Activated CD4-positive, alpha-beta T cell treated with anti-CD3 and anti-CD28 coated beads for 4 hours (primary cell): Measurements from ENCODE around the gene TNMD.
A peak's percentile ranks its signal among the peaks of the same experiment; 100 is the strongest.
"Not testable (repeated sequence)": the region's sequence is repeated elsewhere in the genome, so short reads cannot be mapped to it uniquely, and the experiment has no call there.

Experiments used
- DNase-seq, 2 donors: peaks; one replicate each; pipeline ENCODE4 v3.0.0-alpha.2; 2020

Gene TNMD

DNA sequence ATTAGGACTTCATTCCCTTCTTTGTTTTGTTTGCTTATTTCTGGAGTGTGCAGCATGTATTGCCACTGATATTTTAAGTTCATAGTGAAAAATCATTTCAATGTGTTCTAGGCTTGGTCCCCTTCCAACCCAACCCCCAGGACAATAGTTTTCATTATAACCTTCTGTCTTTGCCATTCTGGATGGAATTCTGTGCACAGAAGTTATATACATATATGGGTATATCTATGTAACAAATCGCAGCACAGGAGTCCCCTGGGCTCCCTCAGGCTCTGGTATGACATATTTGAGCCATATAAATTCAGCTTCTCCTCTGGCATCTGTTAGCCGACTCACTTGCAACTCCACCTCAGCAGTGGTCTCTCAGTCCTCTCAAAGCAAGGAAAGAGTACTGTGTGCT lies at the start of gene TNMD:
Gene TNMD, plus strand, starts transcription at position 326 of the 400 bp plus-strand sequence. CDS start 83 bp downstream, outside the sequence.
- no peak for DNase-seq

DNA sequence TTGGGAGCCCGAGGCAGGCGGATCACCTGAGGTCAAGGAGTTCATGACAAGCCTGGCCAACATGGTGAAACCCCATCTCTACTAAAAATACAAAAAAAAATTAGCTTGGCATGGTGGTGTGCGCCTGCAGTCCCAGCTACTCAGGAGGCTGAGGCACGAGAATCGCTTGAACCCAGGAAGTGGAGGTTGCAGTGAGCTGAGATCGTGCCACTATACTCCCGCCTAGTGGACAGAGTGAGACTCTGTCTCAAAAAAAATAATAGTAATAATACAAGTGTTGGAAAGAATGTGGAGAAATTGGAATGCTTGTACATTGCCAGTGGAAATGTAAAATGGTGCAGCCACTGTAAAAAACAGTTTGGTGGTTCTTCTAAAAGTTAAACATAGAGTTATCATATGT lies 19.2 kb upstream of the TNMD start:
- not testable (repeated sequence) for DNase-seq

DNA sequence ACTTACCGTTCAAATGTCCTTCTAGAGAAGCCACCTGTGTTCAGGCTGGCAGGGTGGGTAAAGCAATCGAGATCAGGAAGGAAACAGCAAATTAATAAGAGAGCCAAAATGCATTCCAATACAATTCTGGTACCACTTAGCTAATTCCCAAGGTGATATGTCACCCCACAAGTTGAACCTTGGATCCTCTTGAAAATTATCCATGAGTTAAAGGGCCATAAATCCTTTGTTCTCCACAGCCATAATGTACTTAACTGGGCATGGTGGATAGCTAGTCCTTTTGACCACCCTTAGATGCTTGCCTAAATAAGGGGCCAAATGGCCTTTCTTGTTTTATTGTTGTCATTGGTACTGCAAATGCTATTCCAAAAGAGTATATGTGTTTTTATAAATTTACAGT lies 2.0 kb downstream of the TNMD start:
- DNase-seq: no peak

DNA sequence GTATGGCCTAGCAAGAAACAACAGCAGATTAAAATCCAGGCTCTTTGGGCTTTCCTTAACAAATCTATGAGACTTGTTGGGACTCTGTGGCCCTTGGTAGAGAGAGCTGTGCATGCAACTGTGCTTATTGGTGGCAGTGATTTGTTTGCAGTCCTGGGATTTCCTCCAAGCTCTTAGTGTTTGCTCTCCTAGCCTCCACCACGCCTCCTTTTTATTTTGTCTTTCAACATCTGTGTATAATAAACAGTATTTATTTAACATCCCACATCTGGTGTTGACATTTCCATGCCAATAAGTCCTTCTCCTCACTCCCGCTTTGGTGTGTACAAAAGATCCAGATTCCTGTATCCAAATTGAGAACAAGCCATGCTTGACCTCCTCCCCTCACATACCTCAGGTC lies 3.1 kb downstream of the TNMD start:
- DNase-seq: no peak

DNA sequence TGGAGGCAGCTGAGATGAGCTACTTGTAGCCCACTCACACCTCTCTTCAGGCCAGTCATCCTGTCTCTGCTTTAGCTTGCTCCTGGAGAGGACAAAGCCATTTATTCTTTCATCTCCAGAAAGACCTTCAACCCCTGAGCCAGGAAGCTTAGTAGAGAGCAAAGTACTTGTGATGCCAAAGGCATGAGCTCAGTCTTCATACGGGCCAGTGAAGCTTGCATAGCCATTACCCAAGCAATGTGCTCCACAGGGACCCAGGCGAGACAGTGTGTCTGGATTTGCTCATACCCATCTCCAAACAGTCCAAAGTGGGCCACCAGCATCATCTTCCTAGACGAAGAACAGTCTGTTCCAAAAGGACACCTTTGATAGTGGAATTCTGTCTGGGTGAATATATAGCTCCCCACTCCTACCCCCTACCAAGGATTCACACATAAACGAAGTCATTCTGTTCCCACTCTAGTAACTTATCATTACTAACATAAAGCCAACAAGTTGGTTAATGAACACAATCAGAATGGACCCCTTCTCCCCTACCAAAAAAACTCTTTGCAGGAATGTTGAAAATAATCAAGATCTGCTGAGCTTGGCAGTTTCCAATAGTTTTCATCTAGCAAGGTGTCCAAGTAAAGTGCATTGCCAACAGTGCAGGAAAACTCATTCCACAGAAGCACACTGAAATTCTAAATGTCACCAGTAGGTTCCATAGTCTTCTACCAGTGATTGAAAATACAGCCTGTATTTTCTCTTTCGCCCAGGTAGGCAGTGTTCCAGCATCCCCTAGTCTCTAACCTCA lies 6.7 kb downstream of the TNMD start:
- DNase-seq: no peak

DNA sequence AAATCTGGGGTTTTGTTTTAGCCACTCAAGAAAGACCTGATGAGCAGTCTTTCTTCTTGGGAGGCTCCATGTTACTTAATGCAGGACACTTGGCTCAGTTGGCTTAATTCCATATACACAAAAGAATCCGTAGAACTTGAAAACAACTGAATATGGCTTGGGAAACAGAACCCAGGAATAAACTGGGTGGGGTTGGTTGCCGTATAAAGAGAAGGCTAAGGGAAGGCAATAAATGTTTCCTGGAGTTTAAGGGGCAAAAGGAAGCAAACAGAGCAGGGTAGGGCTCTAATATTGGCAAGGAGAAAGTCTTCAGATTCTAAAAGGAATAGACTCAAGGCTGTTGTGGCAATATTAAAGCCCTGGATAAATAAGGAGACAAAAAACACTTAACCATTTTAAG lies 8.4 kb downstream of the TNMD start:
- DNase-seq: no peak

DNA sequence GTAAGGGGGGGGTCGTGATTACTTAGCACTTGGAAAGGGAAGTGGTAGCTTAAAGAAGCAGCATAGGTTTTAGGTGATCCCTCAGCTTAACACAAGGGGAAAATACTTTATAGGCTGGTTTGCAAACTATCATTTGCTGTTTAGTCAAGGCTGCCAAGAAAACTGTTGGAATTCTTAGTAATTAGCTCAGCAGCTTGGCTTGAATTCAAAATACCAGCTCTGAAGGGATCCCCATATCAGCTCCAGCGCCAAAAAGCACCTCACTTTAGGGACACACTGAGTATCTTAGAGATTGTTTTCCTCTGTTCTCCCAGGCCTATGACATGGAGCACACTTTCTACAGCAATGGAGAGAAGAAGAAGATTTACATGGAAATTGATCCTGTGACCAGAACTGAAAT lies 8.8 kb downstream of the TNMD start:
- no peak for DNase-seq

DNA sequence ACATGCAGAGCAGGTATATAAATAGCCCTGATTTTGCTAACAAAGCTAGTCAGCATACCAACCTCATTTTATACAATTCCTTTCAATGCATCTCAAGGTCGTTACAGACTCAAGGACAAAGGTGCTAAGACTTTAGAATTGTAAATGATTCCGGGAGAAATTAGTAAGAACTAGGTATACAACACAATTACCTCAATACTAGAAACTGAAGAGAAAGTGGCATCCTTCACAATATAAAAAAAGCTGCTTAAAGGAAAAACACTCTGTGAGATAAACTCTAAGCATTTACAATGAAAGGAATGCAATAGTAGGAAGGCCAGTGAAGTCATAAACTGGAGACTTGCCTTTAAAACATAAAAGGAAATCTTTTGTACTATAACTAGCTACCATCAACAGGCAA lies 11.9 kb downstream of the TNMD start:
- no peak for DNase-seq

DNA sequence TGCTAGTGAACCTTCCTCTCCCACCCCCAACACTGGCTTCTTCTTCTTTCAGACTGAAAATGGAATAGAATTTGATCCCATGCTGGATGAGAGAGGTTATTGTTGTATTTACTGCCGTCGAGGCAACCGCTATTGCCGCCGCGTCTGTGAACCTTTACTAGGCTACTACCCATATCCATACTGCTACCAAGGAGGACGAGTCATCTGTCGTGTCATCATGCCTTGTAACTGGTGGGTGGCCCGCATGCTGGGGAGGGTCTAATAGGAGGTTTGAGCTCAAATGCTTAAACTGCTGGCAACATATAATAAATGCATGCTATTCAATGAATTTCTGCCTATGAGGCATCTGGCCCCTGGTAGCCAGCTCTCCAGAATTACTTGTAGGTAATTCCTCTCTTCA lies 14.7 kb downstream of the TNMD start:
- no peak for DNase-seq

DNA sequence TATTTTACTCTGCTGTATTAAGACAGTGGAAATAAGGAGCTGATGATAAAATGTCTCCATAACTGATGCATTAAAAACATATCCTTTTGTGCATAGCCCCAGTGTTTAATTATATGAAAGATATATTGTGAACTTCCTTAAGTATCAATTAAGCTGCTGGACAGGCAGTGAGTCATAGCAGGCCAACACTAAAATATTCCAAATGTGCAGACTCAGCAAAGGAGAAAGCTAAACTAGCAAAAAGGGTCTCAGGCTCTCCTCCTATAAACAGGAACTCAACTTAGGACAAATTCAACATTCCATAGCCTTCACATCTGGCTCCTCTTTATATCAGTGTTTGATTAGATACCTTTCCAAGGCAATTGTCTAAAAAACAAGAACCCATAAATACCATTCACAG lies 15.6 kb downstream of the TNMD start:
- no peak for DNase-seq

DNA sequence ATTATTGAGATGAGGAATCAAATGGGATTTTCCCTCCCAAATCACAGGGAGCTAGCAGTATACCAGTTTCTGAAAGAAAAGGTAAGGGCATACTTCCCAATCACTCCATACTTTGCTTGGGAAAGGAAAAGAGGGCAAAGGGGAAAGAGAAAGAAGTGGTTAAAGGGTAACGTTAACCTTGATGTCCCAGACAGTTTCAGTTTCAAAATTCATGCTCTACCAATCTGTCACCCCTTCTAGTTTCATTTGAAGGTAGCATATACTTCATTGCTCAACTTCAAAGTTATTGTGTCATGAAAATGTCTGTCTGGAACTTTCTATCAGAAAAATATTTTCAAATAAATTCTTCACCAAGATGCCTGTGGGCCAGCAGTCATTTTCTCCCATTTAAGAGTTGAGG lies 16.0 kb downstream of the TNMD start:
- DNase-seq: no peak

DNA sequence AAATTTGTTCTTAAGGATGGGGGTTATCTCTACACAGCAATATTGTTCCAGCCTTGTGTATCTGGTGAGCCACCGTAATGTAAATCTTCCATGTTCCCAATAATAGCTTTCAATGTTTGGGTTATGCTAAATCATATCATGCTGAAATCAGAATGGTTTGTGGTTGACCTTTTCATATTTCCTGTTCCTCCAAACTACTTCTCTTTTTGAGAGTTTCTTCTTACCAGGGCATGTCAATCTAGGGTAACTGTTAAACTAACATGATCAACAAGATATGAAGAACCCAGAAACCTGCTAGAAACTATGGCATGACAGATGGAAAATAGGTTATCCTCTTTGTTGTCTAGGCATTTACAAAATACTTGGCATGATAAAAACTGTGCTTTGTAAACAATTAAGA lies 22.0 kb downstream of the TNMD start:
- DNase-seq: no peak

DNA sequence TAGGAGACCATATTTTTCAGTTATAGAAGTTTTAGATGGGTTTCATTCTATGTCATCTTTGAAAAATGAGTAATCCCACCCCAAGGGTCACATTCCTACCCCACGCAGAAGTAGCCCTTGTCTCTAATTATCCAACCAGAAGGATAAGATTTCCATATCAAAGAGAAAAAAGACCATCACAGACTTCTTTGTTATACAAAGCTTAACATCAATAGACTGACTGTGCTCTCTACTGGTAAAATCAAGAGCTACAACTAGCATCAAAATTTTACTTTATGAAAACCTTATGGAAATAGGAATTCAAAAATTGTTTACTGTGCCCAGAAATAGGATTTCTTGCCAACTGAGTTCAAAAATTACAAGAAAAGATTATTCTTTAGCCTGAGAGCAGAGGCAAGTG lies 24.9 kb downstream of the TNMD start:
- DNase-seq: no peak

DNA sequence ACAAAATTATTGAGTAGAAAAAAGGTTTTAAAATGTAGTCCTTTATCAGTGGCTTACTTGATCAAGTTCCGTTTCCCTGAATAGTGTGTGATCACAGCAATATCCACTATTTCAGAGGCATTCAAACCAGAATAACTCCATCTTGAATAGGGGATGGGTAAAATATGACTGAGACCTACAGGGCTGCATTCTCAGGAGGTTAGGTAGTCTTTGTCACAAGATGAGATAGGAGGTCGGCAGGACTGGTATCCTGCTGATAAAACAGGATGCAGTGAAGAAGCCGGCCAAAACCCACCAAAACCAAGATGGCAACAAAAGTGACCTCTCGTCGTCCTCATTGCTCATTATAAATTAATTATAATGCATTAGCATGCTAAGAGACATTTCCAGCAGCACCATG lies 27.2 kb downstream of the TNMD start:
- no peak for DNase-seq

DNA sequence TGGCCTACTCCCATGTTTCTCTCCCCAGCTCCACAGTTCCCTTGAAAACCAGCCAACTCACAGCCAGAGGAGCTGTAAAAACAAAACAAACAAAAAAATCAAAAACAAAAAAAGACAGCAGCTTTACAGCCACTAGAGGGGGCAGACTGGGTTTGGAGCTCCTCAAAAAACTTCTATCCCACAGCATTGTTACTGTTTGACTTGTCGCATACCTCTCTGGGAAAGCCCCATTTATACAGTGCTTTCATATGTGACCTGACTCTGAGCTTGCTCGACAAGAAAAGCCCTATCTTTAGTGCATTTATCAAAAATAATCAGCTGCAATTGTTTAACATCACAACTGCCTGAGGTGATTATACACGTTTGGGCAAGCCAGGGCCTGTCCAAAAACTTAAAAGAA lies 30.3 kb downstream of the TNMD start:
- DNase-seq: no peak

DNA sequence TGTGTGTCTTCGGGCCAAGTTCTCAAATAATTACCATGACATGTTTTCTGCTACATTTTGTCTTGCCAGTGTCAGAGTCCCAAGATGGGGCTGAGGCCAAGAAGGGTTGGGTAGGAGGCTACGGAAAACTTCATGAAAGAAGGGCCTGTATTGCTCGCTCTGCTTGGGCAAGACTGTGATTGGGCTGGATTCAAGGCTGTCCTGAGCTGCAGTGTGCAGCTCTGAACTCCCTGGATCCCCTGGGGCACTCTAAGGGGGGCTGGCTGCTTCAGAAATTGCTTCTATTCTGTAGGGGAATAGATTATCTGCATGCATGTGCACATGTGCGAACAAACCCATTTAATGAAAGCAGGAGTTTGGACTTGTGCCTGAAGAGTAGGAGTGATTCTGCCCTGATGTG lies 38.3 kb downstream of the TNMD start:
- no peak for DNase-seq

DNA sequence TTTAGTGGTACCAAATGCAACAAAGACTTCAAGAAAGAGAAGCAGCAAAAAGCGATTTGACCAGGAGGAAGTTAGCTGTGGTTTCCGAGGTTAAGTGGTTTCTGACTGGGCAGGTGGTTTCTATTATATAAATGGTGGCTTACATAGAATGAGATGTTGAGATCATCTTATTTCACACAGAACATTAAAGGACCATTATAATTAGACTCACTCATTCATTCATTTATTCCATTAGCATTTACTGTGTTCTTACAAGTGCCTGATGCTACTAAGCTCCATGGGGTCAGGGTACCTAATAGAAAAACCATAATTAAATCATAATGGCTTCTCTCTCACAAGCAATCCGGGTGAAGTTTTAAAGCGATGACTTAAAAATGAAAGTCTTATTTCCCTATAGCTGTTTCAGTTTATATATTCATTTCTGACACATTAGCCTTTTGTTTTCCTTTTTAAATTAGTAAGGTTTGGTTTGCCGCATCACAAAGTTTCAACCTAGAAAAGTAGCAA lies 41.3 kb downstream of the TNMD start:
- DNase-seq: no peak

DNA sequence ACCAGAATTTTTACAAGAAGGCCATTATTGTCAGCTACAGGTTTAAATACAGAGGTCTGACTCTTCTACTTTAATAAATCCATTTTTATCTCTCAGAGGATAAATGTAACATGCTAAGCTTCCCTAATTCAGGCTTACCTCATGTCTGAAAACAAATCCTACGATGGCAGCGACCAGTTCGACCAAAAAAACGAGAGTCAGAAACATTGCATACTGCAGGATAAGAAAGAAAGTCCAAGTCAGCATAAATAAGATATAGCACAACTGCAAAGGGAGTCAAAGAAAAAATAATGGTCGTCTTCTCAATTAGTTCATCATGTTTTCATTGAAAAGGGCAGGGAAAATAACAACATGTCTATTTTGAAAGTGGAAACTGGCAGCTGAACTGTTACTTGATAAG lies 50.3 kb downstream of the TNMD start:
- DNase-seq: no peak

DNA sequence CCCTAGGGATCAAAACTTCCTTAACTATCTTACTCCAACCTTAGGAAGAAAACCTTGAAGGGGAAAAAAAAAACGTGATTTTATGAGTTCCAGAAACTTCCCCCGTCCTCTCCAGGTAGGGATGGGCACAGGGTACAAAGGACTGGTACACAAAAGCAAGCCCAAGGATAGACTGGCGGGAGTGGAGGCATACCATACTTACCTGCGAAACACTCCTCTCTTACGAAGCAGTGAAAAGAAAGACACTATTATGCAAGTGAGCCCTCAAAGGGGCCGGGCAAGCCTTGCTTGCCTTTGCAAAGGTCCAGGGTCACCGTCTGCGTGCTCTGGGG lies 51.2 kb downstream of the TNMD start:
- DNase-seq: no peak

DNA sequence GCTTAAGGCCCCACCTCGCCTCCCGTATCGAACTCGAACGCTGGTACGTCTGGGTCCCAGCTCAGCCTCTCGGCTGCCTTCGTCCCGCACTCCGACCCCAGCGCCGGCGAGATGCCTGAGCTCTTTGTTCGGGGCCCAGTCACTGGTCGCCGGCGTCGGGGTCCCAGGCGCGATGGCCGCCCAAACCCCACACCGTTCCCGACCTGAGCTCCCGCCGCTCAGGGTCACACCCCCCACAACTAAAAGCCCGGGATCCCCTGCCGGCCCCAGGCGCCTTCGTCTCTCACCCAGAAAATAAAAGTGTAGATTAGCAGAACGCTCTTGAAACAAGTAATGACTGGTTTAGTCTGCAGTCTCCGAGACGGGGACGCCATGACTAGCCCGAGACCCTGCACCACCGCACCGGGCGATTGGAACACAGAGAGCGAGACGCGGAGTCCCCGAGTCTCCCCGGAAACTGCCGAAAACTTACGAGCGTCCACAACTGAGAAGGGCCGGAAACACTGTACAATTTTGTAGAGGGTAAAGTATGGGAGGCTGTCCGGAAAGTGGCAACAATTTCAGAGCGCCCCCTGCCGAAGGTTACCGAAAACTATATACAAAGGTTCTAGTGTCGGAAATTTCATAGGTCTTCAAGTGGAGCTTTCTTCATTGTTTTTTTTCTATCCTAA lies 51.7 kb downstream of the TNMD start, which contains the start of gene TSPAN6:
Gene TSPAN6, minus strand, starts transcription at position 486 of the 671 bp plus-strand sequence. Its CDS starts 112 bp downstream, at position 374.
- DNase-seq: peak; percentile 61 to 69

DNA sequence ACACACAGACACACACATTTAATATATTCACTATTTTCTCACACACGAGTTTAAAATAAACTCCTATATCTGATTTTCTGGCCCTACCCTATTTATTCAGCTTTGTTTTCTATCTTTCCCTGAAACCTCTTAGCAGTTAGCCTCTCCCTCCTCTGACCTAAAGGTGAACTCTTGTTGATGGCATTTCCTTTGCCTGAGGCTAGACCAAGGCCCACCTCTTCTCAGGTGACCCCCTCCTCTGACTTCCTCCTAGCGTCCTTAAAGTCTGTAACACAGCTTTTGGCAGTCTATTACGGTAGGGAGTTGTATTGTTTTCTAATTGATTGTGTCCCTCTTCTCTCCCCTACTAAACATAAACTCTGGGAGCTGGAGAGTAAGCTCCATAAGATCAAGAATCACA lies 57.6 kb downstream of the TNMD start:
- no peak for DNase-seq

DNA sequence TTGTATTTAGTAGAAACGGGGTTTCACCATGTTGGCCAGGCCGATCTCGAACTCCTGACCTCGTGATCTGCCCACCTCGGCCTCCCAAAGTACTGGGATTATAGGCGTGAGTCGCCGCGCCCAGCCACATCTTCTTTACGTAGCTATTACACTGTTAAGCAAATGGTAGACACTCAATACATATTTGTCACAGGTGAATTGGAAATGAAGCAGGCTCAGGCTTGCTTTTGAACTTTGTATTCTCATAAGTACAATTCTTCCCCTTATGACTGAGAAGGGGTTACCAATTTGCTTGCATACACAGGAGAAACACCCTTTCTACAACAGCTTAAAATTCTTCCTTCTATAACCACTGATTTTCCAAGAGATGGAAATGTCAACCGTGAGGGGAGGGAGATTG lies 58.5 kb downstream of the TNMD start:
- no peak for DNase-seq

DNA sequence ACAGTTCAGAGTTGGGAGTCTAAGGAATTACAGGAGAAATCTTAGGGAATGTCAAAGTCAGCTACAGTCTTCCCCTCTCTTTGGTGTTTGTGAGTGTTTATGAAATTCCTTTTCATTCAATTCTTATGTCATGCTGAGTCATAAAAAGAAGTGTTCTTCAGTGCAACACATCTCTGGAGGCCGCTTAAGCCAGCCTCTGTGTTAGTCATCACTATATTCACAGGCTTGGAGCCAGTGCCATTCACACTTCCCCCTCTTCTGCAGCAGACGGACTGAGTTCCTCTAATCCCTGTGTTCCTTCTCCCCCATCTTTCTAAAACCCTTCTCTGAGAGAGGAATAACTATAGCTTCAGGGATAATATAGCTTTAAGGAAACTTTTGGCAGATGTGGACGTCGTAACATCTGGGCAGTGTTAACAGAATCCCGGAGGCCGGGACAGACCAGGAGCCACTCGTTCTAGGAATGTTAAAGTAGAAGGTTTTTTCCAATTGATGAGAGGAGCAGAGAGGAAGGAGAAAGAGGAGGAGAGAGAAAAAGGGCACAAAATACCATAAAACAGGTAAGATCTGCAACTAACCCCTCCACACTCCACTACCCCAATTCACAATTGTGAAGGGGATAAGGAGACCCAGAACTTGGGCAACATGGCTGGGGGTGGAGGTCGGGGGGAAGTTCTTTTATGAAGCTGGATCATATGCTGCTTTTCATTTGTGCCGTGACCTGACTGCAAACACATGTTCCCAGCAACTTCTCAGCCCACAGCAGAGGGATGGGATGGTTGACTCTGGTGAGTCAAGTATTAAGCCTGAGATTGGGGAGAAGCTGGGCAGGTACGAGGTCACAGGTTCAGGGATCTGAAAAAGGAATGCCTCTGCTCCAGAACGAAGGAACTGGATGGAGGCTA lies 59.5 kb downstream of the TNMD start, which contains the start of gene SRPX2:
Gene SRPX2, plus strand, starts transcription at position 244 of the 905 bp plus-strand sequence. CDS start 2,124 bp downstream, outside the sequence.
- DNase-seq: no peak
